ENCODE results near the gene PLPP4. TPM values are rescaled to one million over a fixed set of nuclear protein-coding genes. Genes with fewer than 3 reads are reported as not detected.
A peak's percentile ranks its signal among the peaks of the same experiment; 100 is the strongest.

Gene PLPP4
- total RNA-seq, 6 experiments from 2014 or later: 12.2 to 31.1 (median 16.9) TPM

DNA sequence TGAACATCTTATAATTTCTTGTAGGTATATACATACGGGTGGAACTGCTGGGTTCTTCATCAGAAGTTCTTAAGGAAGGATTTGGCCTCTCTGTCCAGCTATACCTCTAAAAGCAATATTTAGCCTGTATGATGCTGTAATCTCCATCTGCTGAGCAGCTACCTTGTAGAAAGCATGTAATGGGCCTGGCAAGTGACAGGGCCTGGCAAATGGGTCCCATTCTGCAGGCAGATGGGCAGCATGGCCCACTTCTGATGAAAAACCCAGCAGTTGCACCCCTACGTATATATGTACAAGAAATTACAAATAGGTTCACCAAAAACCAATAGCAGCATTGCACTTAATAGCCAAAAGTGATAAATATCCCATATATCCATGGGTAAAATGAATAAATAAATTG is 9.0 kb downstream of the PLPP4 start:
- peaks cover 34% of the 10 kb centered on the region for H3K4me1 Mint-ChIP-seq (ENCODE audit: low read depth)
- H3K9me3 Mint-ChIP-seq: no peaks in the 10 kb centered on the region
- H3K27ac Mint-ChIP-seq: no peak overlapping the region
- no peaks in the 10 kb centered on the region for H3K27me3 Mint-ChIP-seq (ENCODE audit: insufficient read depth)
- TF ChIP-seq, protein P1, sequence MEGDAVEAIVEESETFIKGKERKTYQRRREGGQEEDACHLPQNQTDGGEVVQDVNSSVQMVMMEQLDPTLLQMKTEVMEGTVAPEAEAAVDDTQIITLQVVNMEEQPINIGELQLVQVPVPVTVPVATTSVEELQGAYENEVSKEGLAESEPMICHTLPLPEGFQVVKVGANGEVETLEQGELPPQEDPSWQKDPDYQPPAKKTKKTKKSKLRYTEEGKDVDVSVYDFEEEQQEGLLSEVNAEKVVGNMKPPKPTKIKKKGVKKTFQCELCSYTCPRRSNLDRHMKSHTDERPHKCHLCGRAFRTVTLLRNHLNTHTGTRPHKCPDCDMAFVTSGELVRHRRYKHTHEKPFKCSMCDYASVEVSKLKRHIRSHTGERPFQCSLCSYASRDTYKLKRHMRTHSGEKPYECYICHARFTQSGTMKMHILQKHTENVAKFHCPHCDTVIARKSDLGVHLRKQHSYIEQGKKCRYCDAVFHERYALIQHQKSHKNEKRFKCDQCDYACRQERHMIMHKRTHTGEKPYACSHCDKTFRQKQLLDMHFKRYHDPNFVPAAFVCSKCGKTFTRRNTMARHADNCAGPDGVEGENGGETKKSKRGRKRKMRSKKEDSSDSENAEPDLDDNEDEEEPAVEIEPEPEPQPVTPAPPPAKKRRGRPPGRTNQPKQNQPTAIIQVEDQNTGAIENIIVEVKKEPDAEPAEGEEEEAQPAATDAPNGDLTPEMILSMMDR (IDR thresholded peaks at IDR 0.05): no peak
- DNase-seq: no peak
- H3K36me3 Mint-ChIP-seq (ENCODE audit: low read depth): no peaks in the 10 kb centered on the region
- H3K4me3 Mint-ChIP-seq: no peak overlapping the region

DNA sequence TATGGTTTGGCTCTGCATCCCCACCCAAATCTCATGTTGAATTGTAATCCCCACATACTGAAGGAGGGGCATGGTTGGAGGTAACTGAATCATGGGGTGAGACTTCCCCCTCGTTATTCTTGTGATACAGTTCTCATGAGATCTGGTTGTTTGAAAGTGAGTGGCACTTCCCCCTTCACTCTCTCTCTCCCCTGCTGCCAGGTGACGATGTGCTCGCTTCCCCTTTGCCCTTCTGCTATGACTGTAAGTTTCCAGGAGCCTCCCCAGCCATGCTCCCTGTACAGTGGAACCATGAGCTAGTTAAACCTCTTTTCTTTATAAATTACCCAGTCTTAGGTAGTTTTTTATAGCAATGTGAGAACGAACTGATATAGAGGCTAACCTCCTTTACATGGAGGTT is 16.6 kb downstream of the PLPP4 start:
- TF ChIP-seq, protein P1 (IDR thresholded peaks at IDR 0.05): no peak
- Mint-ChIP-seq H3K9me3 (peaks cover 11% of the 10 kb centered on the region), H3K4me1 (ENCODE audit: low read depth) (peaks cover 54% of the 10 kb centered on the region), H3K4me3 (no peak overlapping the region), H3K27ac (no peak overlapping the region), H3K27me3 (ENCODE audit: insufficient read depth) (no peaks in the 10 kb centered on the region), H3K36me3 (ENCODE audit: low read depth) (peaks cover 10% of the 10 kb centered on the region; the same call in 1 of the 2 replicates)
- DNase-seq: no peak

DNA sequence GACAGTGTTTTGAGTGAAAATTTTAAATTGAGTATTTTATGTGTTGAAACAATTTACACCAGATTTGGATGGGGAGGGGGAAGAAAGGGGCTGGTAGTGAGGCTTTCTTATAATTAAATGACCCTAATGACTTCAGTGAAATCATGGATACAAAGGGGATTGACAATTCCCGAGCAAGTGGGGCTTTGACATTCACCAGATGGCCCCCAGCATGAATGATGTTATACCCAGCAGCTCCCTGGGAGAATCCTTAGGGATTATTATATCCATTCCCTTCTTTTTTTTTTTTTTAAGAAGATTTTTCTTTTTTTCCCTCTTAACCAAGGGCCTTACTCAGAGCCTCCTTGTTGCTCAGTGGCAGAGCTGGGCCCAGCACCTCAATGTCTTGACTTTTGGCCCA is 17.9 kb downstream of the PLPP4 start:
- Mint-ChIP-seq H3K4me1 (ENCODE audit: low read depth) (peaks cover 60% of the 10 kb centered on the region), H3K27me3 (ENCODE audit: insufficient read depth) (no peaks in the 10 kb centered on the region), H3K4me3 (no peak overlapping the region), H3K27ac (no peak overlapping the region), H3K9me3 (peaks cover 11% of the 10 kb centered on the region), H3K36me3 (ENCODE audit: low read depth) (peaks cover 10% of the 10 kb centered on the region)
- TF ChIP-seq, protein P1 (IDR thresholded peaks at IDR 0.05): no peak
- no peak for DNase-seq

DNA sequence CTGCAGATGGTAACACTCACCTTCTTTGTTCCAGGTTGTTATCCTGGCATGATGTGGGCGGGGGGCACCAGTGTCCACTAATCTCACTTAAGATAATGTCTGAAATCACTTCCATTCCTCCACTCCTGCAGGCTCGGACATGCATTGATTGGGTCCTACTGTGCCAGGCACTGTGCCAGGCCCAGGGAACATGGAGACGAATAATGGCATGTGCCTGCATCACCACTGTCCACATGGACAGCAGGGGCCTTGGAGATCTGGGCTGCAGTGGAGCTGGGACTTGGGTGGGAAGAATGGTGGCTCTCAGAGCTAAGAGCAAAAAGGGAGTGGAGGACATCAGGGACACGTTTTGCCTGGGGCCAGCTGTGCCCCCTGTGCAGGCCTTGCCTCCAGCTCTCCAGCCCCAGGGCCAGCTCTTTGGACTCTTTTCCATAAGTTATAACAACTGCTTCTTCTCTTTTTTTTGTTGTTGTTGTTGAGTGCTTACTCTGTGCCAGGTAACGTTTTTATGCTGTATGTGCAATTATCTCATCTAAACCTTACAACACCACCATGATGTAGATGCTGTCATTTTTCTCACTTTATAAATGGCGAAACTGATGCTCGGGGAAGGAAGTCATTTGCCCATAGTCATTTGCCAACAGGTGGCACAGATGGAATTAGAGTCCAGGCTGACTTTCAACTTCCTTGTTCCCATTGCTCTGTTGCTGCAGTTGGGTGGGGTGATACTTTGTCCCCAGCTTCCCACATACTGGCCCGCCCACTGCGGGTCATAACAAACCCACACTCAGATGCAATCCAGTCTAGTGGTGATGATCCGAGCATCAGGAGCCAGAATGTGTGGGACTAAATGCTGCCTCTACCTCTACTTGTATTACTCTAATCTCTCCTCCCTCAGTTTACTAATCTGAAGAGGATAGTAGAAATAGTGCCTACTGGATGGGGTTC is 19.1 kb downstream of the PLPP4 start:
- Mint-ChIP-seq H3K4me1 (ENCODE audit: low read depth) (peaks cover 67% of the 10 kb centered on the region), H3K4me3 (no peak overlapping the region; the same call in none of the 2 replicates), H3K36me3 (ENCODE audit: low read depth) (peaks cover 16% of the 10 kb centered on the region), H3K27ac (peak overlapping the region; percentile 85; the same call in 1 of the 2 replicates), H3K9me3 (peaks cover 11% of the 10 kb centered on the region), H3K27me3 (ENCODE audit: insufficient read depth) (no peaks in the 10 kb centered on the region)
- no peak for DNase-seq
- TF ChIP-seq, protein P1 (IDR thresholded peaks at IDR 0.05): no peak

DNA sequence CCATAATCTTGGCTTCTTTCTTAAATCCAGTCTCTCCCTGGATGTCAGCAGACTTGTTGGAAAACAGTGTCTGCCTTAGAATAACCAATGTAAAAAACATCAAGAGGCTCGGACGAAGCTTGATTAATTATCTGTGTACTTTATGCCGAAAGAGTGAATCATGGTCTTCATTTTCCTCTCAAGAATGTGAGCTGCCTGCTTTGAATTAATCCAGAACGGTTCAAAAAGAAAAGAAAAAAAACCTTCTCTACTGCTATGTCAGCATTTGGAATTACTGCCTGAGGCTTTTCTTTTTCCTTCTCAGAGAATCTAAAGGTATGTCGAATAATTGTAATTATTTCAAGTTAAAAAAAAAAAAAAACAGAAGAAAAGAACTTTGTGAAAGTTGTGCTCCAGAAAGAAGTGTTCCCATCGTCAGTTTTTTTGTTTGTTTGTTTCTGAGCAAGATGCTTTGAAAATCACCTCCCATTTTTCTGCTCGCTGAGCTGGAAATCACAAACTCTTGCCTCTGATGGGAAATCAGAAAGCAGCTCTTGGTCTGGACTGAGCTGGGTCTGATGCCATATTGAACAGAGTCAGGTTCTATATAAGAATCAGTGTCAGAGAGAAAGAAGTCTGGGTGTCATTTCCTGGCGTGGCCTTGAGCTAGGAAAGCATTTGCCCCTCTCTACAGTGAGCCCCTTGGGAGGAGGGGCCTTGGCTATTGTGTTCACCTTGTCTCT is 20.2 kb downstream of the PLPP4 start:
- H3K36me3 Mint-ChIP-seq (ENCODE audit: low read depth): peaks cover 25% of the 10 kb centered on the region
- no peaks in the 10 kb centered on the region for H3K27me3 Mint-ChIP-seq (ENCODE audit: insufficient read depth)
- H3K9me3 Mint-ChIP-seq: peaks cover 15% of the 10 kb centered on the region
- TF ChIP-seq, protein P1 (IDR thresholded peaks at IDR 0.05): no peak
- peak overlapping the region; percentile 70 for H3K4me3 Mint-ChIP-seq
- peak overlapping the region; percentile 85 for H3K27ac Mint-ChIP-seq
- peak; percentile 80 for DNase-seq
- peaks cover 67% of the 10 kb centered on the region for H3K4me1 Mint-ChIP-seq (ENCODE audit: low read depth)

All from HFFc6 (cell line).